ENCODE data around the gene PLCG1. TPM values are rescaled to one million over a fixed set of nuclear protein-coding genes. Genes with fewer than 3 reads are reported as not detected.

PLCG1 gene
- total RNA-seq, 4 donors from 2014 or later = 54.0 to 188 (median 91.5) TPM

DNA sequence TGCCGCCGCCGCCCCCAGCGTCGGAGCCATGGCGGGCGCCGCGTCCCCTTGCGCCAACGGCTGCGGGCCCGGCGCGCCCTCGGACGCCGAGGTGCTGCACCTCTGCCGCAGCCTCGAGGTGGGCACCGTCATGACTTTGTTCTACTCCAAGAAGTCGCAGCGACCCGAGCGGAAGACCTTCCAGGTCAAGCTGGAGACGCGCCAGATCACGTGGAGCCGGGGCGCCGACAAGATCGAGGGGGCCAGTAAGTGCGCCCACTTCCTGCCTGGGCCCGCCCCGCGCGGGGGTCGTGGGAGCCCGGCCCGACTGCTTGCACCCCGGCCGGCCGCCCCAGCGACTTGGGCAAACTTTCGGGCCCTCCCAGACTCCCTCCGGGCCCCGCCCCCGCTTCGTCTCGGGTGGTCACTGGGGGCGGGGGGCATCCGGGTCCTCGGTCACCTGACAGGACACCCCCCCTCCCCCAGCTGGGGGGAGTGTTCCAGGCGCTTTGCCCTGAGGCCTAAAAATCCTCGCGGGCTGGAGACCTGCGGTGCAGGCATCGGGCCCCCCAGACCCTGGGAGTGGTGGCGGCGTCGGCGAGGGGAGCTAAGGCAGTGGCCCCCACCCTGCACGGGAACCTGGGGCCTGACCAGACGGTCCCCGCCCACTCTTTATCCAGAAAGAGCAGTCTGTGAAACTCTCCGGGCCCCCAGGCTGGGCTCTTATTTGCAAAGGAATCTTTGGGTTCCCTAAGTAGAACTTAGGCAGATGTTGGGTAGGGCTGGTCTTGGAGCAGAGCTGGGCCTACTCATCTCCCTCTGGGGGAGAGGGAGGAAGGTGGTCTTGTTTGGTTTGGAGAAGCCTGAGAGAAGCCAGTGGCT is 501 bp downstream of the PLCG1 start:
- no peaks in the 10 kb centered on the region for H3K36me3 ChIP-seq
- H3K4me3 ChIP-seq = peak overlapping the region; percentile 93
- TF ChIP-seq CTCF (IDR thresholded peaks at IDR 0.05) = no peak
- no peak for TF ChIP-seq EP300 (IDR thresholded peaks at IDR 0.05)
- no peak for TF ChIP-seq POLR2A (IDR thresholded peaks at IDR 0.05)
- TF ChIP-seq POLR2AphosphoS5 (IDR thresholded peaks at IDR 0.05) = no peak
- H3K4me1 ChIP-seq = peaks cover 89% of the 10 kb centered on the region
- H3K9me3 ChIP-seq = no peaks in the 10 kb centered on the region
- H3K27ac ChIP-seq = peak overlapping the region; percentile 98
- WGBS = 1% methylated on average over 19 of the region's 66 CpGs
- no peaks in the 10 kb centered on the region for H3K27me3 ChIP-seq
- DNase-seq (ENCODE audit: low spot score in 2 of 2) = peak; percentile 85 to 89

DNA sequence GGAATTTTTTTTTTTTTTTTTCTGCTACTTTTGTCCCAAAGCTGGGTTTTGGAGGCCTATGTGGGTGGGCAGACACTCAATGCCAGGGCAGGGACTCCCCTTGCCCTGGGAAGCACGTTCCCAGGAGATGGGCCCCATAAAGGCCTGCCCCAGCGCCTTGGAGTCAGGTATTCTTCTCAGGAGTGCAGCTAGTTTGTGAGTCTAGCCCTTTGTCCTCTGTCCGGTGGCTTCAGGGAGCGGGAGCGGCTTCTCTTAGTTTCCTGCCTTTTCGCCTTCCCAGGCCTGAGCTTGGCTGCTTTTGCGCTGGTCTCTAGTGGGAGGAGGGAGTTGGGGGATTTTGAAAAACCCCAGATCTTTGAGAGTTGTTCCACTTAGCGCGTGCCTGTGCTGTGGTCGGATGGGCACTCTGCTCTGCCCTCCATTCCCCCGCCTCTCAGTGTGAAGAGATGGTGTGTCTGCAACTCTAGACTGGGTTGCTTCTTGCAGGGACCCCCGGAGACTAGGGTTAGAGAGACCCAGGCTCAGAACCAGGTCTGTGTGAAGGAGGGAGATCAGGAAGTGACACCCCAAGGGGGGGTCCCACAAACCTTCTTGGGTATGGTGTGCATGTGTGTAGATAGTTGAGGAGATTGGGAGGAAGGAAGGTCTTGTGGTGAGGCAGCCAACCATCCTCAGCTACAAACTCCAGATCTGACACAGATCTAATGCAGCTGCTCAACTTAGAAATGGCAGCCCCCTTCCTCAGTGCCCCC is 1.3 kb downstream of the PLCG1 start:
- H3K36me3 ChIP-seq = no peaks in the 10 kb centered on the region

GRCh38 chr20:41139227-41140093 is 2.1 kb downstream of the PLCG1 start:
- Histone ChIP-seq H3K27ac (peak overlapping the region; percentile 98), H3K27me3 (no peaks in the 10 kb centered on the region), H3K4me3 (peak overlapping the region; percentile 93), H3K9me3 (no peaks in the 10 kb centered on the region), H3K4me1 (peaks cover 83% of the 10 kb centered on the region), H3K36me3 (no peaks in the 10 kb centered on the region)
- 43% methylated on average over 4 of the region's 5 CpGs for WGBS
- TF ChIP-seq EP300 (IDR thresholded peaks at IDR 0.05) (no peak), POLR2A (IDR thresholded peaks at IDR 0.05) (no peak), POLR2AphosphoS5 (IDR thresholded peaks at IDR 0.05) (no peak), CTCF (IDR thresholded peaks at IDR 0.05) (no peak)
- DNase-seq (ENCODE audit: low spot score in 2 of 2) = no peak

More for the DNA sequence above, 1.3 kb downstream of the PLCG1 start:
- peak overlapping the region; percentile 98 for H3K27ac ChIP-seq
- H3K27me3 ChIP-seq = no peaks in the 10 kb centered on the region
- TF ChIP-seq POLR2A (IDR thresholded peaks at IDR 0.05) (no peak), POLR2AphosphoS5 (IDR thresholded peaks at IDR 0.05) (no peak), EP300 (IDR thresholded peaks at IDR 0.05) (no peak), CTCF (IDR thresholded peaks at IDR 0.05) (no peak)
- WGBS = 38% methylated on average over 12 of the region's 12 CpGs
- peak overlapping the region; percentile 93 for H3K4me3 ChIP-seq
- peaks cover 88% of the 10 kb centered on the region for H3K4me1 ChIP-seq
- no peaks in the 10 kb centered on the region for H3K9me3 ChIP-seq
- no peak for DNase-seq (ENCODE audit: low spot score in 2 of 2)

DNA sequence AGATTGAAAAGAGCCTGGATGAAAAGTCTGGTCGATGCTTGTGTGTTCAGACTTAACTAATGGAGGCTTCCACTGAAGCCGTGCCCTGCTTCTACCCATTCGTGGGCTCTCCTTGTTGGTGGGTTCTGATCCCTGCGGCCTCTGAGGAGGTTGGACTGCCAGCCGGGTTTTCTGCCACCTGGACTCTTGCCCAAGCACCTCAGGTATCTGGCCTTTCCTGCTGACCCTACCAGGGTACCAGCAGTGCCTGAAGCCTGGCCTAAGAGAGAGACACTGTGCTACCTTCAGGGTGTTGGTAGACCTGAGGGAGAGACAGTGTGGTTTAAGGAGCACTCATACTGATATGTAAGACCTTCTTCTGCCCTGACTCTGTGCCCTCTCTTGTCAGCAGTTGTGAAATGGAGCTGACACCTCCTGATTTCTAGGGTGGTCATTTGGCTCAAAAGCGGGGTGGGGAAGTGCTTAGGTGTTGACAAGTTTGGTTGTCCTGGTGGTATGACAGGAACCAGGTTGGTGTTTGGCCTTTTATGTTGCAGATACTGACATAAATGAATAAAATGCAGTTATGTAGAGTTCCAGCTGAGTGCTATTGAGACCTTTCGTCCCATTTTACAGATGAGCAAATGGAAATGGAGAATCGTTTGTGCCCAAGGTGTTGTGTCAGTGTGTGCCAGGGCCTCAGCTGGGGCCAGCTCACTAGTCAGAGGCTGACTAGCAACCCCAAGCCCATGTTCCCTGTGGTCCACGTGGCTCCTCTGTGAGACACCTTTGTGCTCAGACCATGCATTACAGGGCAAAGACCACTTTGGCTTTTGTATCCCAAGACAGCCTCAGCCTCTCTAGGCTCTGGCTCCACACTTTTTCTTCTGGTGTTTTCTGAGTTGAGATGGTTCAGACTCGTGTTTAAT is 3.1 kb downstream of the PLCG1 start:
- peak overlapping the region; percentile 11 for H3K27ac ChIP-seq
- no peaks in the 10 kb centered on the region for H3K36me3 ChIP-seq
- WGBS = 68% methylated on average over 8 of the region's 10 CpGs
- no peaks in the 10 kb centered on the region for H3K27me3 ChIP-seq
- no peak for DNase-seq (ENCODE audit: low spot score in 2 of 2)
- H3K9me3 ChIP-seq = no peaks in the 10 kb centered on the region
- peaks cover 81% of the 10 kb centered on the region for H3K4me1 ChIP-seq
- TF ChIP-seq CTCF (IDR thresholded peaks at IDR 0.05) = no peak
- no peak for TF ChIP-seq POLR2A (IDR thresholded peaks at IDR 0.05)
- no peak for TF ChIP-seq POLR2AphosphoS5 (IDR thresholded peaks at IDR 0.05)
- TF ChIP-seq EP300 (IDR thresholded peaks at IDR 0.05) = no peak
- peak overlapping the region; percentile 93 for H3K4me3 ChIP-seq

Measured in suprapubic skin (tissue), 4 donors.